HG02943 (cell line): Measurements from ENCODE around the gene RASSF4.

Experiments used
- ATAC-seq: cut with Tn5 transposase; IDR thresholded peaks from one replicate; pipeline ENCODE4 v1.9.1; 2021; ENCODE audit warnings: mild to moderate bottlenecking, low read depth, moderate library complexity; ENCODE audit not compliant: unreplicated experiment

RASSF4 gene

GRCh38 chr10:44944354-44944753 lies 15.2 kb upstream of the RASSF4 start:
- no peak for ATAC-seq

DNA sequence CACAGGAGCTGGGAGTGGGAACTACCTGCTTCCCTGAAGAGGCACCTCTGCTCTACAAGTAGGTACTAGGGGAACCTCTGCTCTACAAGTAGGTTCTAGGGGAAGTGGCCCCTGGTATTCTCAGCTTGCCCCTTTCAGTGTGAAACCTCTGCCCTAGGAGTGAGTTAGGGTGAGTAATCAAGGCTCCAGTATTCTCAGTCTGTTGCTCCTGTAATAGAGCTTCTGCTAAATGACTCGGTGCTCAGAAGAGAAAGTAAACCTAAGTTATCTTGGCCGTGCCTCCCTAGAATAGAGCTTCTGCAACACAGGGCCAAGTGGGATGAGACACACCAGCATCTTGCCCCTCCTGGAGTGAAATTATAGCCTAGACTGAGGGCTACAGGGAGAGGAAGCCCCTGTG lies 13.4 kb upstream of the RASSF4 start:
- ATAC-seq = no peak

- no peak for ATAC-seq
Observed at GRCh38 chr10:44947371-44948152, 12.0 kb upstream of the RASSF4 start.

DNA sequence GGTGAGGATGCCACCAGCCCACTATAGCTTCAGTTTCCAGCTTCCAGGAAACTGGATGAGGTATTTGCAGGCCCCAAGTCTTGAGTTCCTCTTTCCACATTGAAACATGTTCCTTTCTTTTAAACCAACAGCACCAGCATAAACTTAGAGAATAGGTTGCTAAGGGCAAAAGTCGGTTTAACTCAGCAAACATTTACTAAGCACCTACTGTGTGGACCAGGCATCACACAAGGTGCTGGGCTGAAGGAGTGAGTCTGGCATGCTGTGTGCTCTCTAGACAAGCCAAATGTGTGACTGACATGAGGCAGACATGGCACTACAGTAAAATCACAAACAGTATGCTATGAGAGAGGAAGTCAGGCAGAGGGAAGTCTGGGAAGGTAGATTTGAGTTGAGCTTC lies 11.0 kb upstream of the RASSF4 start:
- no peak for ATAC-seq

GRCh38 chr10:44949127-44949802 lies 10.3 kb upstream of the RASSF4 start:
- no peak for ATAC-seq

GRCh38 chr10:44949915-44950314 lies 9.7 kb upstream of the RASSF4 start:
- ATAC-seq = no peak

- no peak for ATAC-seq
Observed at GRCh38 chr10:44950326-44951225, 9.0 kb upstream of the RASSF4 start.

GRCh38 chr10:44951576-44952226 lies 7.9 kb upstream of the RASSF4 start:
- no peak for ATAC-seq

GRCh38 chr10:44952779-44953231 lies 6.8 kb upstream of the RASSF4 start:
- ATAC-seq = no peak

- no peak for ATAC-seq
Observed at GRCh38 chr10:44954042-44954441, 5.6 kb upstream of the RASSF4 start.

DNA sequence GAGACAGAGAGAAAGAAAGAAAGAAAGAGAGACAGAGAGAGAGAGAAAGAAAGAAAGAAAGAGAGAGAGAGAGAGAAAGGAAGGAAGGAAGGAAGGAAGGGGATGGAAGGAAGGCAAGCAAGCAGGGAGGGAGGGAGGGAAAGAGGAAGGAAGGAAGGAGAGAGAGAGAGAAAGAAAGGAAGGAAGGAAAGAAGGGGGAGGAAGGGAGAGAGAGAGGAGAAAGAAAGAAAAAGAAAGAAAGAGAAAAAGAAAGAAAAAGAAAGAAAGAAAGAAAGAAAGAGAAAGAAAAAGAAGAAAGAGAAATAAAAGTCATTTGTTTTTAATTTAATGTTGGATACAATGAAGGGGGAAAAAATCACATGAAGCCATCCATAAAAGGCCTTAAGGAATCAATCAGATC lies 4.6 kb upstream of the RASSF4 start:
- ATAC-seq = no peak

- ATAC-seq = no peak
Observed at GRCh38 chr10:44955413-44956070, 4.1 kb upstream of the RASSF4 start.

GRCh38 chr10:44956226-44956625 lies 3.4 kb upstream of the RASSF4 start:
- ATAC-seq = no peak

DNA sequence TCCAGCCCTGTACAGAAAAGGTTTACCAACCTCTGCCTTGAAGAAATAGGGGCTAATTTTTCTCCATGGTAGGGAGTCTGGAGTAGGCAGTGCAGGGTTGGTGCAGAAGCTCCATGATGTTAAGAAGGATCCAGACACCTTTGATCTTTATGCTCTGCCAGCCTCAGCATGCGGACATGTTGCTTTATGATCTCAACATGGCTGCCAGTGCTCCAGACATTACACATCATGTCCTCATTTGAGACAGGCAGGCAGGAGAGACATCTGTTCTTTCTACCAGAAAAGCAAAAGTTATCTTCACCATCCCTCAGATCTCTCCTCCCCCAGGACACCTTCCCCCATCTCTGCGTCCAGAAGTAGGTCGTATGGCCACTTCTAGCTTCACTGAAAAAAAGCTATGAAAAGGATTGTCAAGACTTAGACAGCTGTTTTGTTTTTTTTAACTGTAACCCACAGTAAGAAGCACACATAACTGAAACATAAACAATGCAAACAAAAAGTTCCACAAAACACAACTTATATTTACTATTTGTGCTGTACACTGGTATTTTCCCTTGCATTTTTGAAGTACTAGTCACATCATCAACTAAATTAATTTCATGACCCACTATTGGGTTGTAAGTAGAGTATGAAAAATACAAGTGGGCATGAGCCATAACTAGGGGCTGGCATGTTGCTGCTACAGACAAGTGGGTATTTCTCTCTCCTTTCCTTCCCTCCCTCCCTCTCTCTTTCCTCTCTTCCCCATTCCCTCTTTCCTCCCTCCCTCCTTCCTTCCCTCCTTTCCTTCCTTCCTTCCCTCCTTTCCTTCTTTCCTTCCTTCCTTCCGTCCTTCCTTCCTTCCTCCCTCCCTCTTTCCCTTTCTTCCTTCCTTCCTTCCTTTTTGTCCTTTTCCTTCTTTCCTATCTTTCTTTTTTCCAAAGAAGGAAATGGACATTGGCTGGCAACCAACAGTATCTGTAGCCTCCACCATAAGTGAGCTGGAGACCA lies 2.6 kb upstream of the RASSF4 start:
- no peak for ATAC-seq

GRCh38 chr10:44958196-44958897 lies 1.3 kb upstream of the RASSF4 start:
- no peak for ATAC-seq

DNA sequence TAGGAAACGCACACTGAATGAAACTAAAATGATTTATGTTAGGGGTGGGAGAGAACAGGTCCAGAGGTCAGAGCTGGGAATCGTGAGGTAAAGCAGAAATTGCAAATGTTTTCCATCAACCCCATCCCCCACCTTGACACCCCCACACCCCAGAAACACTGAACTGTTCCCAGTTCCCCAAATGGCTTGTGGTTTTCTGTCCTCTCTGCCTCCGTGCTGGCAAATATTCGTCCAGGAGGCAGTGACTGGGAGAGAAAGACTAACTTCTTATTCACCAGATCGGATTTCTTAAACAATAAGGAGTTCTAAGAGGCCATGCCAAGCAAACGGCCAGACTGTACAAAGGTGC lies 730 bp upstream of the RASSF4 start:
- no peak for ATAC-seq

- no peak for ATAC-seq
Observed at GRCh38 chr10:44960088-44960460, 472 bp downstream of the RASSF4 start.

- no peak for ATAC-seq
Observed at GRCh38 chr10:44960482-44961229, 1.1 kb downstream of the RASSF4 start.
